Bronchial epithelial cell (primary cell): ENCODE measurements around the gene MRC1. TPM values are rescaled to one million over a fixed set of nuclear protein-coding genes. Genes with fewer than 3 reads are reported as not detected.

Experiments used
- DNase-seq: peaks from one replicate; pipeline ENCODE4 v3.0.0-alpha.2; 2010; ENCODE audit warnings: low read depth
- FAIRE-seq: peaks from 2 replicates; lab custom pipeline; 2011; peaks lifted over from hg19 to GRCh38; lab: Jason Lieb, UNC
- H3K27me3 ChIP-seq: 2 replicates; pipeline ENCODE4 v1.5.1; 2011; ENCODE audit warnings: low read length; ENCODE audit not compliant: control insufficient read depth, insufficient read depth
- H3K36me3 ChIP-seq: 2 replicates; pipeline ENCODE4 v1.5.1; 2011; ENCODE audit warnings: low read length; ENCODE audit not compliant: control insufficient read depth, insufficient read depth
- H3K4me3 ChIP-seq: 2 replicates; pipeline ENCODE4 v1.5.1; 2011; ENCODE audit warnings: mild to moderate bottlenecking, low read depth, low read length, control low read depth
- total RNA-seq: library from RNA; depleted of rRNA; stranded (reverse); fragments of >200 nt; gene quantifications from 2 replicates; pipeline ENCODE4 v1.2.1, GENCODE V29; 2014
- TF ChIP-seq, protein P1 (sequence below): IDR thresholded peaks from 2 replicates; pipeline ENCODE4 v1.5.1; 2011; ENCODE audit warnings: mild to moderate bottlenecking, moderate library complexity, low read length, control low read depth, inconsistent platforms; ENCODE audit not compliant: insufficient read depth, severe bottlenecking

The MRC1 gene
- total RNA-seq: under 0.01 TPM in 2 replicates

- DNase-seq (no peak), FAIRE-seq (peak; percentile 13)
- Histone ChIP-seq H3K27me3 (no peaks in the 10 kb centered on the region), H3K36me3 (no peaks in the 10 kb centered on the region), H3K4me3 (no peak within 1 kb of the TSS)
- TF ChIP-seq, protein P1, sequence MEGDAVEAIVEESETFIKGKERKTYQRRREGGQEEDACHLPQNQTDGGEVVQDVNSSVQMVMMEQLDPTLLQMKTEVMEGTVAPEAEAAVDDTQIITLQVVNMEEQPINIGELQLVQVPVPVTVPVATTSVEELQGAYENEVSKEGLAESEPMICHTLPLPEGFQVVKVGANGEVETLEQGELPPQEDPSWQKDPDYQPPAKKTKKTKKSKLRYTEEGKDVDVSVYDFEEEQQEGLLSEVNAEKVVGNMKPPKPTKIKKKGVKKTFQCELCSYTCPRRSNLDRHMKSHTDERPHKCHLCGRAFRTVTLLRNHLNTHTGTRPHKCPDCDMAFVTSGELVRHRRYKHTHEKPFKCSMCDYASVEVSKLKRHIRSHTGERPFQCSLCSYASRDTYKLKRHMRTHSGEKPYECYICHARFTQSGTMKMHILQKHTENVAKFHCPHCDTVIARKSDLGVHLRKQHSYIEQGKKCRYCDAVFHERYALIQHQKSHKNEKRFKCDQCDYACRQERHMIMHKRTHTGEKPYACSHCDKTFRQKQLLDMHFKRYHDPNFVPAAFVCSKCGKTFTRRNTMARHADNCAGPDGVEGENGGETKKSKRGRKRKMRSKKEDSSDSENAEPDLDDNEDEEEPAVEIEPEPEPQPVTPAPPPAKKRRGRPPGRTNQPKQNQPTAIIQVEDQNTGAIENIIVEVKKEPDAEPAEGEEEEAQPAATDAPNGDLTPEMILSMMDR: no peak
Measured at GRCh38 chr10:17808971-17809841, at the start of gene MRC1. MRC1 (plus strand) TSS chr10:17809348; CDS start chr10:17809466, 118 bp downstream.

- Histone ChIP-seq H3K4me3 (no peak overlapping the region), H3K36me3 (no peaks in the 10 kb centered on the region)
- peak; percentile 62 for FAIRE-seq
Measured at GRCh38 chr10:17764142-17764541, 45.0 kb upstream of the MRC1 start.

GRCh38 chr10:17765602-17766001 lies 43.5 kb upstream of the MRC1 start:
- TF ChIP-seq, protein P1: no peak
- Histone ChIP-seq H3K27me3 (no peaks in the 10 kb centered on the region), H3K4me3 (no peak overlapping the region), H3K36me3 (no peaks in the 10 kb centered on the region)
- DNase-seq (no peak), FAIRE-seq (no peak)

More at GRCh38 chr10:17764142-17764541, 45.0 kb upstream of the MRC1 start:
- H3K27me3 ChIP-seq: no peaks in the 10 kb centered on the region
- TF ChIP-seq, protein P1: no peak
- DNase-seq: no peak

GRCh38 chr10:17766731-17767130 lies 42.4 kb upstream of the MRC1 start:
- DNase-seq (no peak), FAIRE-seq (no peak)
- TF ChIP-seq, protein P1: no peak
- Histone ChIP-seq H3K36me3 (no peaks in the 10 kb centered on the region), H3K27me3 (no peaks in the 10 kb centered on the region), H3K4me3 (no peak overlapping the region)

DNA sequence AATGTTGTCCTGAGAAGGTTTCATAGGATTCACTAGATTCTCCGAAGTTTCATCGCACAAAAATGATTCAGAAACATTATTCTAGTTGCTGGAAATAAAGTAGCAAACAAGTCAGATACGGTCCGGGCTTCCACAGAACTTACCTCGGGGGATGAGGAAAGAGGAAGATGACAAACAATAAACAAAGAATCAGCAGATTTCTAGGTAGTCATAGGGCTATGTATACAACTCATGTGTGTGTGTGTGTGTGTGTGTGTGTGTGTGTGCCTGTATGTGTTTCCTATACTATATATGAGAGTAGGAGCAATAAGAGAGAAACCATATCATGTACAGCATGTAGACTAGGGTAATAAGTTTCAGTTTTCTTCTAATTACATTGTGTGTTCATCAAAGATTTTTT lies 40.7 kb upstream of the MRC1 start:
- DNase-seq (peak; percentile 48), FAIRE-seq (no peak)
- no peaks in the 10 kb centered on the region for H3K27me3 ChIP-seq
- no peak overlapping the region for H3K4me3 ChIP-seq
- TF ChIP-seq, protein P1: no peak
- no peaks in the 10 kb centered on the region for H3K36me3 ChIP-seq
